ENCODE measurements around the gene CCDC88C.

DNA sequence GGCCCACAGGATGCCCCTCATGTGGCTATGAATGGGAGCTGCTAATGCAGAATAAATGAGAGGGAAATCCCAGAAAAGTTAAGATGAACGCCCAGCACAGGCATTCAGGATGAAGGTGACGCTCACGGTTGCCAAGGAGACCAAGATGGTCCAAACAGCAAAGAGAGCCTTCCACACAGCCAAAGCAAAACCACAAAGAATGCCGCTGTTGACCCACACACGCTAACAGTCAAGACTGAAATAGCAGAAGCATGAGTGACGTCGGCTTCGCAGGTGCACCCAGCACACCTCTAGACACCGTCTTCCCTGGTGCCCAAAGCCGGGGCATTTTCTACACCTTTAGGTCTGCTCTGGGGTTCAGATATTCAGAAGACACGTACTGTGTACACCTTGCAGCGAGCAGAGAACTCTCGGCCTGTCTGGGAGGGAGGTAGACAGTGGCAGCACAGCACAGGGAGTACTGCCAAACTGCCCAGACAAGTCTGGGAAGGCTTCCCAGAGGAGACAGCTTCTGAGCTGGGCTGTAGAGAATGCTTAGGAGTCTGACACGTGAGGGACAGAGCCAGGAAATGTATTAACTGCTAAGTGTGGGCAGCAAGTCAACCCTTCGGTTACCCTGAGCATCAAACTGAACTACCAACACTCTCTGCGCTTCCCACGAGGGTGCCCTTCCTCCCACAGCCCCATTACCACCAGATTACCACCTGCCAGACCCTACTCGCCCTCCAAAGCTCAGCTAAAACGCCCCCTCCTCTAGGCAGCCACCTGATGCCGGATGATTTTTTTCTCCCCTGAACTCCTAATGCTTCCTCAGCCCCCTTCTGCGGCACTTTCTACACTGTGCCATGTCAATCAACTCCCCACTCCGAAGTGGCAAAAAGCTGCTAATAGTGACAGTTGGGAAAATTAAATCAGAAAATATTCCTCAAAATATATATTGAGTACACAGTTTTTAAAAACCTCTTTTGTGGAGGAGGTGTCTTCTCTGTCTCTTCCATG lies 50.1 kb downstream of the CCDC88C start:
- TF ChIP-seq CTCF (IDR thresholded peaks at IDR 0.05) (no peak), ZFX (IDR thresholded peaks at IDR 0.05; ENCODE audit: borderline replicate concordance) (no peak)

Measured in 22Rv1 (cell line).